NOMO-1 treated with dmso at 0.1 percent for 144 hours (cell line): ENCODE measurements around the gene GPC5.
"Not testable (repeated sequence)": the region's sequence is repeated elsewhere in the genome, so short reads cannot be mapped to it uniquely, and the experiment has no call there.

Experiments used
- DNase-seq: peaks from one replicate; lab custom pipeline; 2025; ENCODE audit not compliant: unreplicated experiment; lab: John Stamatoyannopoulos, UW

Gene GPC5

DNA sequence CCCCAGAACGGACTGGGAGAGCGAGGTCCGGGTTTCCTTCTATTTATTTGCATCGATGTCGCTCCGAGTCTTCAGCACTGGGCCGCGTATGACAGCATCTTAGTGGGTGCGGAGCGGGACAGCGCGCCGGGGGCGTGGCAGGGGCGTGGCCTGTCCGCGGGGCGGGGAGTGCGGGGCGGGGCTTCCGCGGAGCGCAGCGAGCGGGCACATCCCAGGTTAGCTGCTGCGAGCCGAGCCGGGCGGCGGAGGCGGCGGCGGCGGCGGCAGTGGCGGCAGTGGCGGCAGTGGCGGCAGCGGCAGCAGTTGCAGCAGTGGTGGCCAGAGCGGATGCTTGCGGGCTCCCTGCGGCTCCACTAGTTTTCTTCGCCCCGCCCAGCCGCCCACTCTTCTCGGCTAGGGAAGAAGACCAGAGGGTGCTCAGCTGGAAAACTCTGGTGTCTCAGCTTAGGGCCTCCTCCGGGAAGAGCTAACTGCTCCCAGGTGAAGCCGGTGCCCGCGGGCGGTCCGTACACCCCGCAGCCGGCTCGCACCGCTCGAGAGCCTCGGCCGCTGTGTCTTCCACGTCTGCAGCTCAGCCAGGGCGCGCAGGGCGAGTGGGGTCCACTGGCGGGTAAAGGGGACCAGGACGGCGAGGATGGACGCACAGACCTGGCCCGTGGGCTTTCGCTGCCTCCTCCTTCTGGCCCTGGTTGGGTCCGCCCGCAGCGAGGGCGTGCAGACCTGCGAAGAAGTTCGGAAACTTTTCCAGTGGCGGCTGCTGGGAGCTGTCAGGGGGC lies at the start of gene GPC5:
Gene GPC5, plus strand, starts transcription at position 209 of the 776 bp plus-strand sequence.
- peak; percentile 75 for DNase-seq

DNA sequence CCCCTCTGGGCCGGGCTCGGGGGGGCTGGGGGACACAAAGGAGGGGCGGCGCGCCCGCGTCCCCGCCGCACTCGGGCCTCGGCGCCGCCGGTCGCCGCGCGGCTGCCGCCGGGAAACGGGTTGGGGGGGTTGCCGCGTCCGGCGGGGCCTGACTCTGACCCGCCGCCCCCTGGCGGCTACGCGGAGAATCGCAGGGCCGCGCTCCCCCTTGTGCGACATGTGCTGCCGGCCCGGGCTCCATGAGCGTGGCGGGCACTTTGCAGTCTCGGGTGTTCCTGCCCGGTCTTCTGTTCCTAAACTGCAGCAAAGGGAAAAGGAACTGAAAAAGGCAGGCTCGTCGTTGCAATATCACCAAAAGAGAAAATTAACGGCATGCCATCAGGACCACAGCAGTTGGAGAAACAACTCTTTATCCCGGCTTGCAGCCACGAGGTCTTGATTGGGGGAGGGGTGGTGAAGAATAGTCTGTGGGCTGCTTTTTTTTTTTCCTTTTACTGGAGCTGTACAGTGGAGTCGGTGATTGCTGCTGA lies 49.5 kb upstream of the GPC5 start:
- DNase-seq = peak; percentile 96

DNA sequence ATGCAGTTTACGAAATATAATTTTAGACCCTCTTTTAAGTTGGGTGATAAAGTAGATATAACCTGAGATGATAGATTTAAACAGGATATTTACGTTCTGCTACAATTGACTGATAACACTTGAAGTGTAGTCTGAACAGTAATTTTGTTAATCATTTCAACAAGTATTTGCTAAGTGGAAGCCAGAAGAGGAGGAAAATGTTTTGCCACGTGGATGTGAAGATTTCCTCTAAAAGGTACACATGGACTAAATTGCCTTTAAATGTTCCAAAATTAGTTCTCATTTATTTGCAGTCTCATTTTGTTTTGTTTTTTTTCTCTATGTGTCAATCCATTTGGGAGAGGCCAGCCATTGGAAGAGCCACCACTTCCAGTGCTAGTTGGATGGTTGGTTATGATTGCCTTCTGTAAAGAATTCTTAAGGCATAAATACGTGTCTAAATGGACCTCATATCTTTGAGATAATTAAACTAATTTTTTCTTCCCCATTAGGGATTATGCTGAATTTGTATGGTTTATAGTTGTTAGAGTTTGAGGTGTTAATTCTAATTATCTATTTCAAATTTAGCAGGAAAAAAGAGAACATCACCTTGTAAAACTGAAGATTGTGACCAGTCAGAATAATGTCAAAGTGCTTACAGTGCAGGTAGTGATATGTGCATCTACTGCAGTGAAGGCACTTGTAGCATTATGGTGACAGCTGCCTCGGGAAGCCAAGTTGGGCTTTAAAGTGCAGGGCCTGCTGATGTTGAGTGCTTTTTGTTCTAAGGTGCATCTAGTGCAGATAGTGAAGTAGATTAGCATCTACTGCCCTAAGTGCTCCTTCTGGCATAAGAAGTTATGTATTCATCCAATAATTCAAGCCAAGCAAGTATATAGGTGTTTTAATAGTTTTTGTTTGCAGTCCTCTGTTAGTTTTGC lies 48.2 kb upstream of the GPC5 start:
- no peak for DNase-seq

DNA sequence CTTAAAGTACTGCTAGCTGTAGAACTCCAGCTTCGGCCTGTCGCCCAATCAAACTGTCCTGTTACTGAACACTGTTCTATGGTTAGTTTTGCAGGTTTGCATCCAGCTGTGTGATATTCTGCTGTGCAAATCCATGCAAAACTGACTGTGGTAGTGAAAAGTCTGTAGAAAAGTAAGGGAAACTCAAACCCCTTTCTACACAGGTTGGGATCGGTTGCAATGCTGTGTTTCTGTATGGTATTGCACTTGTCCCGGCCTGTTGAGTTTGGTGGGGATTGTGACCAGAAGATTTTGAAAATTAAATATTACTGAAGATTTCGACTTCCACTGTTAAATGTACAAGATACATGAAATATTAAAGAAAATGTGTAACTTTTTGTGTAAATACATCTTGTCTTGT lies 47.3 kb upstream of the GPC5 start:
- DNase-seq = no peak

DNA sequence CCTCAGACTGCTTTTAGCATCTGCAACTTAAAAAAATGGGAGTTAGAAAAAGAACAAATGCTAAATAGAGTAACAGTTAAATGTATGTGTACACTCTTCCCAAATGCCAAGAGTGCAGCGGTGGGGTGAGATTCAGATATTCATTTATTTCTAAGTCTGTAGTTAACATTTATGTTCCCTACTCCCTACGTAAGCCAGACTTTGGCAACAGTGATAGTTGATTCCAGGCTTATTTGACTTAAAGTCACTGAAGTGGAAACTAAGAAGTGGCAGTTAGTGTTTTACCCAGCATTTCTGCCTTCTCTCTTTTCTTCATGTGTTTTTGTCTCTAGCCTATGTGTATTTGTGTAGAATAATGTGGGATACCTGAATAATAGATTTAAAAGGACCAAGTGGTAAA lies 46.4 kb upstream of the GPC5 start:
- DNase-seq = no peak

DNA sequence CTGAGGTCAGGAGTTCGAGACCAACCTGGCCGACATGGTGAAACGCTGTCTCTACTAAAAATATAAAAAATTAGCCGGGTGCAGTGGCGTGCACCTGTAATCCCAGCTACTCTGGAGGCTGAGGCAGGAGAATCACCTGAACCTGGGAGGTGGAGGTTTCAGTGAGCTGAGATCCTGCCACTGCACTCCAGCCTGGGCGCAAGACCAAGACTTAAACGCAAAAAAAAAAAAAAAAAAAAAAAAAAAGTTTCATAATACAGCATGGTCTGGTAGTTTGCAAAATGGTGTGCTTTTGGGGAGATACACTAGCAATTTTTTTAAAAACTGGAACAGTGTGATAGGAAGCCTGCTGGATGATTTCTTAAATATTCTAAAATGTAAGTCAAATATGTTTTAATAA lies 45.5 kb upstream of the GPC5 start:
- DNase-seq = not testable (repeated sequence)

DNA sequence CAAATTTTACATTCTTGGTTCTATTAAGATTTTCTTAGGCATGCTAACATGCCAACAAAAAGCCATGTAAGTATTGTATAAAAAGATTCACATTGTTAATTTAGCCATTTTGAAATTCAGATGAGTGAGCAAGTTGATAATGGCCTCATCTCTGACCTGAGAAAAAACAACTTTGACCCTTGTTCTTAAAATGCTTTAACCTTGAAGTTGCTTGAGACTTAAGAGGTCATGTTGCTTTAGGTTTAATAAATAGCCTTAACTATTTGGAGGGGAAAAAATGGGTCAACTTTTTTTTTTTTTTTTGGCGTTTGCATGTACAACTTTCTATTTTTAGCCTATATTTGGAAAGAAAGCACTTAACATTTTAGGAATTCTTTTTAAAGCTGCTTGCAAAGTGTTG lies 44.9 kb upstream of the GPC5 start:
- DNase-seq = no peak

DNA sequence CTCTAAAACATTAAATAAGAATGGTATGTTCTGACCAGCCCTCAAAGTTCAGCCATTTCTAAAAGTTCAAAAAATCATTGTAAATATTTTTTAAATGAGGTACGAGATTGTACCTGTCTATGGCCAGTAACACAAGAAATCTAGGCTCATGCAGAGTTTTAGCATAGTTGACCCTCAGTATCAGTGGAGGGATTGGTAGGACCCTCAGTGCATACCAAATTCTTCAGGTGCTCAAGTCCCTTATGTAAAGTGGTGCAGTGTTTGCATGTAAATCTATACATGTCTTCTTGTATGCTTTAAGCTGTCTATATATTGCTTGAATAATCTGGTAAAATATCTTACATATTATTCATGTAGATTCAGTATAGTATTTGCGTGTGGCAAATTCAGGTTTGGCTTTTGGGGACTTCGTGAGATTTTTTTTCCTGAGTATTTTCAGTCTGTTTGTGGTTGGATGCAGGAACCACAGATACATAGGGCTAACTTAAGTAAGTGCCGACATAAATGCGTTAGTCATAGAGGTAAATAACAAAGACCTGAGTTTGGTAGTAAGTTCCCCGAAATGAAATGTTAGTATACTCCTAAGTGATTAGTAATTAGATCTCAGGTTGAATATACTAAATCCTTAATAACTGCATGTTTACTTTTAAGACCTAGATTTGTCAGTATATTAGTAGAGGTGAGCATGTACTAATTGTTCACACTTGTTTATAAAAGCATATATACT lies 43.2 kb upstream of the GPC5 start:
- DNase-seq = no peak

DNA sequence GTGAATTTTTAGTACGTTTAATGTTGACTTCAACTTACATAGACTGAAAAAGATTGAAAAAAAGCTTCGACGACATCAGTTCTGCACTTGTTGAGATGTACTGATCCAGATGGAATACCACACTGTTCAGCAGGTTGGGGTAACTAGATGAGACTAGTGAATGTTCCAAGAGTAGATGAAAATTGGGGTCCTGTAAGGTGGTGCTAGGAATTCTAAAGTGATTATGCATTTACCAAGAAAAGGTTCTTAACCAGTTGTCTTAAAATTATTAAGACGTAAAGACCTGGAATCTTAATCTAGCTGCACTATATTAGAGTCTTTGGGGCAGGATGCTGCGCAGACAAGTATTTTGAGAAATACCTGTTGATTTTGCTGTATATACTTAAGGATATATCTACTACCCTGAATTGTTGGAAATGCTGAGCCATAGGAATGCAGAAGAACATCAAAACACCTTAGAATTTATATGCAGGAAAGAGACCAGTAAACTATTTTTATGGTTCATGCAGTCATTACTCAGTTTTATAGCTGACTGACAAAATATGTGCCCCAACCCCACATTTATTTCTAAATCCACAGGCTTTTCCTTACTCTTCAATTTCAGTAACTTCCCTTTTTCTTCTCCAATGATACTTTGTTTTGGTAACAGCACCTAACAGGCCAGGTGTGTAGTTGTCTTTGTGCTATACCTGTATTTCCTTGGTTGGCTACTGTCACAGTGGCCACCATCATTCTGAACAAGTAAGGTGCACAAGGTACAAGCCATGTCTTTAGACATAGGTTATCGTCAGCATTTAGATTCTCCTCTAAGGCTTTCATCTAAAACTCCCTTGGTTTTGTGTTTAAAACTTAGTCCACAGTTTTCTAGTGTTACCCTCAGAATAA lies 42.4 kb upstream of the GPC5 start:
- DNase-seq = no peak

DNA sequence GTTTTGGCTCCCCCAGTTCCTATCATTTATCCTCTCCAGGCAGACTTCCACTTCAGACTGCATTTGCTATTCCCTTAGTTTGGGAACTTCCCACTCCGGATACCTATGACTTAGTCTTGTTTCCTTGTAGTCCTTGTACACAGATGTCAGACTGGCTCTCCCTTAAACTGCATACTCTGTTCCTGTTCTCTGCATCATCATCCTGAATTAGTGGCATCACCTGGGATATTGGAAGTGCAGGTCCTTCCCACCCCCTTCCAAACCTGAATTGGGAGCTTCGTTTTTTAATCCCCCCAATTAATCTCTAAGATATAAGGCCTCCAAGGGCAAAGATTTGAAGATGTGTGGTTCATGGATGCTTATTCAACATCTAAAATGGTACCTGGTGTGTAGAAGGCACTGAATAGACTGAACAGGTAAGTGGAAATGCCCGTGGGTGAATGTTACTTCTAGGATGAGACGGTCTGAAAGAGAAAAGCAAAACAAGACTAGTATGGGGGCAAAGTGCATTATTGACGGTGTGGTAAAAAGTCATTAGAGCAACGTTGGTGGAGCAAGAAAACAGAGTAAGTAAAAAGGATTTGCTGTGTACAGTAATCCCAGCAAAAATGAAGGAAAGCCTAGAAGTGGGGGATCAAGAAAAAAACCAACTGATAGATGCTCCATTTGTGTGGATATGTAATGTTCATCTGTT lies 41.4 kb upstream of the GPC5 start:
- DNase-seq = no peak

DNA sequence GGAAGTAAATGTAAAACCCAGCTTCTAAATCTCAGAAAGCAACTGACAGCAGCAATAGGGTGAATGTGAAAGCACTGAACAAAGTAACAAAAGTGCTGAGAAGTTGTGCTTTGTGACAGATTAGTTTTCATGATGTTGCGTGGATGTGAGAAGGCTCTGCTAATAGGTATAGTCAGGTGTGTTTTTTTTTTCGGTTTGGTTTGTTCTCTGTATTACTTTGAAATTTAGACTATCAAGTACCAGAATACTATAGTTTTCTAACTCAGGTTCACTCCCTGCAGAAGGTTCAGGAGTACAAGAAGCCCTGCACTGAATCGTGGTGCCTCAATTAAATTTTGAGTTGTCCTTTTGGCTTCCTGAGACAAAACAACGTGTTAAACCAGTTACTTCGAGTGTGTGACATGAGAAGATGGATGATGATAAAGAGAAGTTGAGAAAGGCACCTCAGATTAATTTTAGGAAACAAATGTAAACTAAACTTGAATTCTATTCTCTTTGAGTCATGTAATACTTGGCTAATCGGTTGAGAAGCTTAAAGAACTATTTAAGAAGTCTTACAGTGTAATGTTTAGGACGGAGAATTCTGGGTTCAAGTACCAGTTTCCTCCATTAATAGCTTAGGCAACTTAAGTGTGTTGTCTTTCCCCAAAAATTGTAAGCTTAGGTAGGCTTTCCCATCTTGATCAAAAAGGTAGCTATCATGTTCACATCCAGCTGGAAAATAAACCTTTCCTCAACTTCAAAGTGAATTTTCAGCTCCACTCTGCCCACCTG lies 40.6 kb upstream of the GPC5 start:
- no peak for DNase-seq

DNA sequence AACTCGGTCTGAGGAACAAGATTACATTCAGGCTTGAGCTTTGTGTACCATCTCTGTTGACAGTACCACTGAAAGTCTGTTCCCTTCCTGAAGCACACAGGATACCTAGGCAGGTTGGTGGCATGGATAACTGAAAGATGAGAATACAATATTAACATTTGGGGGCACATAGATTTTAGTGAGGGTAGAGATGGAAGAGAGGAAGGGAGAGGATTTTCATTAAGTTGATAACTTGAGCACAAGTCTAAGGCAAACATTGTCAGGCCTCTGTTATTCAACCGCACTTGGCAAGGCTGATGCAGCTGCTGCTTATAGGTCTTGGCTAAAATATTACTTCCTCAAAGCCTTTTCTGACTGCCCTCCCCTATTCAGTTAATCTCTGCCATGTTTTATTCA lies 40.0 kb upstream of the GPC5 start:
- DNase-seq = peak; percentile 55

DNA sequence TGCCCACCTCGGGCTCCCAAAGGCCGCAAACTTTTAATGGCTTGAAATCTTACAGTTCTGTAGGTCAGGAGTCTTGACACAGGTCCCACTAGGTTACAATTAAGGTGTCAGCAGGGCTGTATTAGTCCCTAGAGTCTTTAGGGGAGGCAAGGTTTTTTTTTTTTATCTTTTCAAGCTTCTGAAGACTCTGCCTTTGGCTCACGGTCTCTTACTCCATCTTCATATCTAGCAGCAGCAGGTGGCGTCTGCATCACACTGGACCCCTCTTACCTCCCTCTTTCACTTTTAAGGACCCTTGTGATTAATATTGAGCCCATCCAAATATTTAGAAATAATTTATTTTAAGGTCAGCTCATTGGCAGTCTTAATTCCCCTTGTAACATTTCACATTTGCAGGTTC lies 39.3 kb upstream of the GPC5 start:
- DNase-seq = no peak

DNA sequence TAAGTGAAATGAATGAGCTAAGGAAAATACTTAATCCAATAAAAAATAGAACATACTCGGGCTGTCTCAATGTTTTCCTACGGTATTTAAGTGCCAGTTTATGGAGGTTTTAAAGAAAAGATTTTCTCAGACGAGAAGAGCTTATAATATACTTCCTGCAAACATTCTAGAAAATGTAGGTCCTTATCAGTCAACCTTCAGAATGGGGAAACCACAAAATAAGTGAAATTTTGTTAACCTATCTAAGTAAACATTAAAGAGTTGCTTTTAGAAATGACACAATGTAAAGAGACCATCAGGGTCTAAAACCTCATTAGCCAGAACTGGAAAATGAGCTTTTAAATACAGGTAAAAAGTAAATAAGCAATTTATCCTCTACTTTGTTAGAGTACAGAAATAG lies 38.8 kb upstream of the GPC5 start:
- DNase-seq = no peak

DNA sequence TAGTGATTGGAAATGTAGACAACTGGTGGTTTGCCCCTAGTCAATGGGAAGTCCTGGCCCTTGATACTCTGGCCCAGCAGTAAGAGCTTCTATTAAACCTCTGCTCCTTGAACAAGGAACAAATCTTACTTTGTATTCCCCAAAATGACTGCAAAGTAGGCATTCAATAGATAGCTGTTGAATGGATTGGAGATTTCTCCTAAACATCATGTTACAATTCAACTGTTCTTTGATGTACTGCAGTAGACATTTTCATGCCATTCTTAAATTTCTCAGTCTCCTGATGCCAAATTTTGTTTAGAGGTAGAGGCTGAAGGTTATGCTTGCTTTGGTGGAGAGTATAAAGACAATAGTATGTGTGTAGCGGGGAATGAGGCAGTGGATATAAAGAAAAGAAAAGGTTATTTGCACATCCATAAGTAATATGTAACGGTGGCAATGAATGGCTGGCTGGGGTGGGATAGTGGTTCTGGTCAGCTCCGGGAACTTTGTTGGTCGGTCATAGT lies 38.1 kb upstream of the GPC5 start:
- no peak for DNase-seq

DNA sequence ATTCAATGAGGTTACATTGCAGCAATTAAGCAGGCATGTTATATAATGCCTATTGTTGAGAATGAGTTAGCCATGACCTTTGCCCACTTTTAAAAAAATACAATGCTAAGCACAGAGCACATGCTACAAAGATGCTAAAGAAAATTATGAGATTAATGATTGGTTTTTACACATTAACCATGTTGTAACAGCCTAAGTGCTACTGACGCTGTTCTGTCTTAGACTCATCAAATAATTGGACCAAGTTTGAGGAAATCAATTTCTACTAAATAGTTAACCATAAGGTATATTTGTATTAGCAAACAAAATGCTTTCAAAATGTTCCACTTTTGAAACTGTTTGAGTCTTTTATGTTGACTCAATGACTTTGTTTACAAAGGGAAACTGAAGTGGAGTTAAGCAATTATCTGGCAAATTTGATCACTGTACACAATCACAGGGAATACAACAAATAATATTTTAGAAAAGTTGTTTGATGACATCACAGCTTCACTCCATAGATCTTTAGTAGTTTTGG lies 36.6 kb upstream of the GPC5 start:
- no peak for DNase-seq

DNA sequence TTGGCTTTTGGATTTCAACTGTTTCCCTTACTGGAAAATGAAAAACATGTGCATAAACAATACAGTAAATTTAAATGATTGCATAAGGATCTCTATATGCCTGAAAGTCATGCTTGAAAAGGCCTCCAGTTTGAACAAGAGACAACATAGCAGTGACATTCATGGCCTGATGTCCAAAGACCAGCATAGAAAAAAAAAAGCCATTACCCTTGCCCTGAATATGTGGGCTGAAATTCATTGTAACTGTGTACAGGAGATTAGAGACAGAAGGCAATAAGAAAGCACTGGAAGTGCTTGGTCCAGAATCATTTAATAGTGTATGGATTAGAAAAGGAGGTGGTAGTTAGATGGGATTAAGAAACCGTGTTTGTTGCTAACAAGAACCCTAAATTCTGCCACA lies 35.5 kb upstream of the GPC5 start:
- no peak for DNase-seq

DNA sequence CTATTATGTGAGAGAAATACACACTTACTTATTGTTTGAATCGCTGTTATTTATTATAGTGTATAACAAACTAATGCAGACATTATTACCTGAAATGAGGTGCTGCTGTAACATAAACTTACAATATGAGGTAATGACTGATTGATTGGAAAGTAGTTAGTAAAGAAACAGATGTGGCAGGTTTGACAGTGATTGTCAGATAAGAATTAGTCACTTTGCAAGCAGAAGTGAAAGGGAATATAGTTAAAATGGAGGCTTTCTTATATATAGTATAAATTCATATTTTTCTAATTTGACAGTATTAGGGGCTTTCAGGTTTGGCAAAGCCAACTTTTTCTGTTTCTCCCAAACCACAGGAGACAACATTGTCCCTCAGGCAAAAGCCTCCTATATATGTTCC lies 30.3 kb upstream of the GPC5 start:
- DNase-seq = no peak
